SKM-1 (cell line): ENCODE data around the gene EXOC4.

Experiments
- DNase-seq: peaks from one replicate; lab custom pipeline; 2025; ENCODE audit not compliant: unreplicated experiment; lab: John Stamatoyannopoulos, UW

Gene EXOC4

DNA sequence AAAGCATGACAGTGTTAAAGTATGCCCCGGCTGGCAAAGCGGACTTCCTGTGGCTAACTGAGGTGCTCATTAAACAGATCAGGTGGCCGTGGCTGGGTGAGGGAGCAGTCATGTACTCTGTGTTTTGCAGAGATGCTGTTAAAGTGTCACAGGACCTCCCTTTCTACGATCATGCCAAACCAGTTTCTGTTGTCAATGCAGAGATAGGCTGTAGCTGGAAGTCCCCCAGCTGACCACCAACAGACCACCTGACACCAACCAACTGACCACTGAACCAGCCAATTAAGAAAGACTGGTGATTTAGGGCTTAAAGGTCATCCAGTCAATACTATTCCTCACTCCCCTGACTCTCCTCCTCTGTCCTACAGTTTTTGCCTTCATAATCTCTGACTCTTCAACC lies 443.2 kb downstream of the EXOC4 start:
- DNase-seq, result no peak

DNA sequence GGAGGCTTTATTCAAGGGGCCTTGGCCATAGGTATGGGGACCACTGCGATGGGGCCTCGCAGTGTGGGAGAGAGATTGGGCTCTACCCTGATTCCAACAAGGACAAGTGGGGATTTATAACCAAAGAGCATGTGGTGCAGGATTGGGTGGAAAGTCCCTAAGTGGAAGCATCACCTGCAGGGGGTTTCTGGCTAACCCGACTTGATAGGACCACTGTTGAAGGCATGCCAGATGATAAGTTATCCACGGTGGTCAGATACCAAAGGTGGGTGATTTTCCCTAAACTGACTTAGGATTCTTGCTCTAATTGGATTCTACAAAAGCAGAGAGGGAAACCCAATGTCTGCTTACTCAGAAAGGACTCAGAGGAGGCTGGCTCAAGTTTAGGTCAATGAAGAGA lies 444.7 kb downstream of the EXOC4 start:
- DNase-seq, result no peak

DNA sequence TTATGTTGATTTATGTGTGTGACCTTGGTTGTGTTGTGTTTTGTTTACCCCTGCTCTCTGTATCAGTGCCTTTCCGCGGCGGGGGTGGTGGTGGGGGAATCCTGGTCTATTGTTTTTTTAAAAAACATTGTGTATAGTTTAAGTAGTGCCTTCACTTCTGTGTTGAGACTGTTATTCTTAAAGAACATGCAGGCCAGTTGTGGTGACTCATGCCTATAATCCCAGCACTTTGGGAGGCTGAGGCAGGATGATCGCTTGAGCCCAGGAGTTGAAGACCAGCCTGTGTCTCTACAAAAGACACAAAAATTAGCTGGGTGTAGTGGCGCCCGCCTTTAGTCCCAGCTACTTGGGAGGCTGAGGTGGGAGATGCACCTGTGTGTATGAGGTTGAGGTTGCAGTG lies 445.2 kb downstream of the EXOC4 start:
- no peak for DNase-seq

DNA sequence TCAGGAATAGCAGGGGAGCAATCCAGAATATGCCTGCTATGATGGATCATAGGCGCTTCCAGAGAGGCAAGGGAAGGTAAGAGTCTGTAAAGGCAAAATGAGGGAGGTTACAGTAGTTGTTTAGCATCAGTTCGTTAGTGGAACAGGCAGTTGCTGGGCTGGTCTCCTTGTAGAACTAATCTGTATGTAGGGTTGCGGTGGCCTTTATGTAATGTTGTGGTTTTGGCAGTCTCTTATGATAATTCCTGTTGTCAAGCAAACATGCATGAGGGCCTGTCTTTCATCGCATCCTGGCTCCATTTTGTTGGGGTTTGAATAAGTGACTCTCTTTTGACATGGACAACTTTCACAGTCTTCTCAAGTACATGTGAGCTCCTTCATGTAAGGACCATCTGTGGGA lies 446.5 kb downstream of the EXOC4 start:
- no peak for DNase-seq

DNA sequence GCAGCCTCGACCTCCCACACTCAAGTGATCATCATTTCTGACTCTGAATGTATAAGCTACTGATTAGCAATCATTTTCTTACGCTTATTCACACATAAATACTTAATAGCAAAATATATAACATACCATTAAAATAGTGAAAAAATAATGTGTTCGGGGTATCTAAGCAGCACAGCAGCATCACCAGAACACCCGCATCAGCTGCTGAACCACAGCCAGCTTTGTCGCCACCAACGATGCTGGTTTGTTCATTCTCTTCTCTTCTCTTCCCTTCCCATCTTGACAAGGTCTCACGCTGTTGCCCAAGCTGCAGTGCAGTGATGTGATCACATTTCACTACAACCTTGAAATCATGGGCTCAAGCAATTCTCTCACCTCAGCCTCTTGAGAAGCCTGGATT lies 449.2 kb downstream of the EXOC4 start:
- DNase-seq, result no peak

DNA sequence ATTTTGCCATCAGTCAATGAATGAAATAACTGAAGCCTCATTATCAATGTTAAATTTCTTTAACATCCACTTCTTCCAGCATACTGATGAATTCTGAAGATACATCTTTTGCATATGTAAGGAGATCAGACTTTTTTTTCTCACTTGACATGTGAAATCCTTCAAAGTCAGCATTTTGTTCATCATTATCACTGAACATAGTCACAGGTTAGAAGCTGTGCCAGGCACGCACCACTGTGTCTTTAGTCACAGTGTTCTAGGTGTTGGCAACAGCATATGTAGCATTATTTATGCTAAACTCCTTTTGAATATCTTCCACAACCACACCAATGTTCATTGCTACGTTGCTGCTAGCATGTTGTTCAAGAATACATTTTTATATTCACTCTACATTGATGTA lies 450.1 kb downstream of the EXOC4 start:
- DNase-seq, result no peak

DNA sequence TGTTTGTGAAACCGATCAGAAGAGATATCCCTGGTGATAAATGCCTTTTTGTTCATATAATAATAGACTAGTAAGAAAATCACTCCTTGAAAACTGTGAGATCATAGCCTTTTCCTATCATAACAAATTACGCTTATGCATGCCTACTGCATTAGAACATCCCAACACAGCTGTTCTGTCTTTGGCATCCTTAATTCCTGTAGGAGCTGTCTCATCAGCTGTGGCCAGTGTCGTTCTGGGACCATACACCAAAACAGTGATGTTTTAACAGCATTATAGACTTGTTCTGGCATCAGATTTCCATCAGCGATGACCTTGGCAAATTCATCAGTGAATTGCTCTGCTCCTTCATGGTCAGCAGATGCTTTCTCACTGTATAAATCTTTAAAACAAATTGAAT lies 450.7 kb downstream of the EXOC4 start:
- DNase-seq, result no peak

DNA sequence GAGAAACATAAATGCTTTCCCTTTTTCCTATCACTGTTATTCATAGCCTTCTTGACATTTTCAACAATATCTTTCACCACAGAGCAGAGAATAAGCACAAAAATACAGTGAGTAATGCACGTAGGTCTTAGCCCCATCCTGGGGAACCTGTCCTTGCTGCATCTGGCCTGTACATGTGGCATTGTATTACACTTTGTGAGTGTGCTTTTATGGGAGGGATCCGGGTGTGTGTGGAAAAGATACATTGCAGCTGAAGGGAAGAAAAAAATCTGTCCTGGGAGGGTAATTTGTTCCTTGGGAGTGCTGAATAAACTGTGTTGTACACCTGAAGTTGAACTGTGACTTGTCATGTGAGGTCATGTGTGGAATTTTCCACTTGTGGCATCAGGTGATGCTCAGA lies 451.6 kb downstream of the EXOC4 start:
- DNase-seq, result no peak

DNA sequence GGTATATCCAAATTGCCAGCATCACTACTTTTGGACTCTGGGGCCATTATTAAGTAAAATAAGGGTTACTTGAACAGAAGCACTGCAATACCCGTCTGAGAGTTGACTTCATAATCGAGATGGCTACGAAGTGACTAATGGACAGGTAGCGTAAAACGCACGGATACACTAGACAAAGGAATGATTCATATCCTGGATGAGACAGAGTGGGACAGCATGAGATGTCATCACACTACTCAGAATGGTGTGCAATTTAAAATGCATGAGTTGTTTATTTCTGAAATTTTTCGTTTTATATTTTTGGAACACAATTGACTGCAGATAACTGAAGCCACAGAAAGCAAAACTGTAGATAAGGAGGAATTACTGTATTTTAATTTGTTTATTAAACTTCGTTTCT lies 452.7 kb downstream of the EXOC4 start:
- no peak for DNase-seq

DNA sequence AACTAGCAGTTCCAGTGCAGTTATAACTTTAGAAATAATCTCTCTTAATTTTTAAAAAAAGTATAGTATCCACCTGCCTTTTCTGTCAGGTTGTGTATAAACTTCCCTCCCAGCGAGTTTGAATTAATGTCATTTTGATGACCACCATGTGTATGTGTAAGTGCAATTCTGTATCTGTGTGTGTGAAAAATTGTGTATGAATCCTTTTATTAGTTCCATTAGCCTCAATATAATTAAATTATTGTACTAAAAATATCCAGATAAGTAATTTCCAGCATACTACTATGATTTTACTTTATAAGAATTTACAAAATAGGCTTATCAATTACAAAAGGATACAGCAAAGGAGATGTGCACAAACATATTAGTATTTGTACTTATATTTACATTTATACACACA lies 453.1 kb downstream of the EXOC4 start:
- DNase-seq, result no peak

DNA sequence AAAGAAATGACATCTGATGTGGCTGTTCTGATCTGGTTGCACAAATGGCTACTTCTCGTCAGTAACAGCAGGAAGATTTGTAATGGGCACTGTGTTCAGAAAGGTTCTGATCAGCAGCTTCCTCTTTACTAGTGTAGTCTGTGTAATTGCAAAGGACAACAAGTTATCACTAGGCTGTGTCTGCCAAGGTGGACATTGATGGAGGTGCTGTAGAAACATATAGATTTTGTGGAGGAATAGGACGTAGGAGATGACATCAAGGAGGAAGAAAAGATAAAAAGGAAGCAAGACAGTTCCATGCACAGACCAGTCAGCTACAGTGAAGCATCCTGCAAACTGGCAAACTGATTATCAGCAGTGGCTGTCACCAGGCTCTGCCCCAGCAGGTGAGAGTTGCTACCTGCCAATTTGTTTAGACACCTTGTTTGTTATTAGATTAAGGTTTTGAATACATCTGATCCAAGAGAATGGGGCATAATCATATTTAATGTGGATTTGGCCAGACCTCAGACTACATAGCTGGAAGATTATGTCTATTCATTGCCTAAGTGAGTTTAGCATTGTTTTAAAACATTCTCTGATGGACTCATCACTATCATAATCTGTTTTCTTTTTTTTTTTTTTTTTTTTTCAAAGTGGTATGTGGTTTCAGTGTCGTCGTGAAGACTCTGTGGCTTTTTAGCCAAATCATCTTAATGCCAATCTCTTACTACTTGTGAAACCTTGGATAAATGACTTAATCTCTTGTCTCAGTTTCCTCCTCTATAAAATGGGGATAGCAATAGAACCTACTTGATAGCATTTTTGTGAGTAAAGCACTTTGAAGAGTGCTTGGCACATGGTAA lies 456.4 kb downstream of the EXOC4 start:
- DNase-seq, result no peak

DNA sequence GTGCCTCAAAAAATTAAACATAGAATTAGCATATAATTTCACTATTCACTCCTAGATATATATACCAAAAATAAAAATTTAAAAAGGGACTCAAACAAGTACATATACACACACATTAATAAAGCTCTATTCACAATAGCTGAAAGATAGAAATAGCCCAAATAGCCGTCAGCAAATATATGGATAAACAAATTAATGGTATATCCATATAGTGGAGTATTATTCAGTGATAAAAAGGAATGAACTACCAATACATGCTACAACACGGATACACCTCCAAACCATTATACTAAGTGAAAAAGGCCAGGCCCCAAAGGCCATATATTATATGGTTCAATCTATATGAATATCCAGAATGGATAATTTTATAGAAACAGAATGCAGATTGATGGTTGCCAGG lies 459.7 kb downstream of the EXOC4 start:
- DNase-seq, result no peak

DNA sequence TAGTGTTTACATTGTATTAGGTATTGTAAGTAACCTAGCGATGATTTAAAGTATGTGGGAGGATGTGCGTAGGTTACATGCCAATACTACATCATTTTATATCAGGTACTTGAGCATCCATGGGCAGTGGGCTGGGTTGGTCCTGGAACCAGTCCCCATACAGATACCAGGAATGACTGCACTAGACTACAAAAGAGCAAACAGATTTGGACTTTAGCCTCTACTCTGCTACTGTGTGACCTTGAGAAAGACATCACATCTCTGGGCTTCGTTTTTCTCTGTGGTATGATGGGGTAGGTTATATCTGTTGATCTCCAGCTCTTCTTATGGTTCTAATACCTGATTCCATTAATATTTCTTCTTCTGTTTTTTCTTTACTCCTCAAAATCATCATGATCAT lies 461.8 kb downstream of the EXOC4 start:
- DNase-seq, result no peak

DNA sequence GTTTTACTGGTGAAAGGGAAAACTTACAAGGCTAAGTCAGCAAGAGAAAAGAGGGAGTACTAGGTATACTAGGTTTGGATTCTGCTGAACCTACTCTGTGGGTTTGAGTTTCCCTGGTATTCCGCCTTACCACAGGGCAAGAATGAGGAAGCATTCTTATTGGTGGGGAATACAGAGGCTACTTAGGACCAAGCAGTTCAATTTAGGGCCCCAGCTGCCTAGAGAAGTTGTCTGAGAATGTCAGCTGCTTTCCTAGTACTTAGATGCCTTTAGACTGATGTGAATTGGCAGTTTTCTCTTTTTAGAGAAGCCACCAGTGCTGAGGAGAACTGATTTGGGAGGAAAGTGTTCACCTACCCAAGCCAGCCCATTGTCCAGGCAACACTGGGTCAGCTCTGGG lies 465.3 kb downstream of the EXOC4 start:
- no peak for DNase-seq

DNA sequence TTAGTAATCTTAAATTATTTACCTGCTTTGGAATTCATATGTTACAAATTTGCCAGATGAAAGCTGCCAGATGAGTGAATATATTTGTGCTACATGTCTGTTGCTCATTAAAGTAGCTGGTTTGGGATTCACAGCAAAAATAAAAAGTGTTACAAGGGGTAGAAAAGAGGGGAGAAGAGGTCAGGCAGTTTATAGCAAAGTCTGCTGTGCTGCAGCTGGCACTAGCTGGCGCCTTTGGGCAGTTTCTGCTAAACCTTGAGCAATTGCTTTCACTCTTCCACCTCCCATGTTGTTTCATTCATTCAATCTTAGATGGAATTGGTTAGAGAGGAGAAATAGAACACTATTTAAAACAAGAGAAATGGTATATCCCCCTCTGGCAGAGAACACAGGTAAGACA lies 470.2 kb downstream of the EXOC4 start:
- DNase-seq, result no peak

DNA sequence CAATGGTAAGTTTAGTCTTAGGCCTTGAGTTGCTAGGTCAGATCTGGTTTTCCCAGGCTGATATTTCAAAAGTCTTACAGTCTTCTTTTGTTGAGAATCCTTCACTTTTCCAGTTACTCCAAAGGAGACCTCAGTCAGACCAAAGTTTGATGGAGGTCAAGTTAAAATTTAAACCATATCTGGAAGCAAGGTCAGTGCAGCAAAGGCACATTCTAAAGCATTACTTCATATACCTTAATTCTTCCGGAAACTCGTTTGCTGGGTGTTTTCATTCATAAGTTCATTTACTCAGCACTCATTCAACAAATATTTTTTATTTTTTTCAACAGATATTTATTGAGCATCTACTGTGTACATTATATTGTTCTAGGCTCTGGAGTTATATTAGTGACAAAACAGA lies 471.3 kb downstream of the EXOC4 start:
- no peak for DNase-seq

DNA sequence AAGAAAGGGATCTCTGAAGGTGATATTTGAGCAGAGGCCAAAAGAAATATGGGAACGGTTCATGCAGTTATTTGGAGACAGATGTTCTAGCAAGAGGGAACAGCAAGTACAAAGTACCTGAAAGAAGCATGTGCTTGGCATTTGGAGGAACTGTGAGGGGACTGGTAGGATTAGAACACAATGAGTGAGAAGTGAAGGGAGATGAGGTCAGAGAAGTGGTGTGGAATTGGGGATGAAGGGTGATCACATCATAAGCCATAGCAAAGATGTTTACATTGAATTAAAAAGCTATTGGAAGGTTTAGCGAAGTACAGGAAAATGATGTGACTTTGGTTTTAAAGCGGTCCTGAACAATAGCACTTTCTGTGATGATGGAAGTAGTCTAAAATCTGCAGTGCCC lies 471.8 kb downstream of the EXOC4 start:
- DNase-seq, result no peak

DNA sequence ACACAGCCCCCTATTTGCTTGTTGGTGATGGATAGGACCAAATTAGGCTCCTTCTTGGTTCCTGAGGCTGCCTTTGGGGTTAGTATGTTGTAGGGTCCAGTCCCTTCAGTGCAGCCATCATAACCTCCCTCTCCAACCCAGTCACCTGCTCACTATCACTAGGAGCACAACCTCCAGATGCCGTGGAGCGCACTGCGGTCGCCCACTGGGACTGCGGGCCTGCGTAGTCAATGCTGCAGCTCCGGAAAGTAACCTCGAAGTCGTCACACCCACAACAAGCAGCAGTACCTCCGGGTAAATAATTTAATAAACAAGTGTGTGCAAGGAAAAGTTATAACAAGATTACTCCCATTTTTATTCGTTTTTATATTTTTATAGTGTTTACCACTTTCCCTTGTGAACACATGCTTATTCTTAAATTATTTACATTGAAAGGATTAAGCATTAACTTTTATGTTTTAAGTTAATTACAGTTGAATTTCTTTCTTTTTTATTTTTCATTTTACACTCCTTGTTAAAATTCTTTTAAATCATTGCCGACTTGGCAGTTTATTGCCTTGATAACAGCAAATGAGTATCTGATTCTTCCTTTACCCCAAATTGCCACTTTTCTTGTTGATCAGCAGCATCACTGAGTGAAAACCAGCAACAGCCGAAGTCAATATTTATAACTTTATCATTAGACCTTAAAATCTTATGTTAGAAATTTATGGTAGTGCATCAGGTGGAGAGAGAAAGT lies 474.8 kb downstream of the EXOC4 start:
- no peak for DNase-seq

DNA sequence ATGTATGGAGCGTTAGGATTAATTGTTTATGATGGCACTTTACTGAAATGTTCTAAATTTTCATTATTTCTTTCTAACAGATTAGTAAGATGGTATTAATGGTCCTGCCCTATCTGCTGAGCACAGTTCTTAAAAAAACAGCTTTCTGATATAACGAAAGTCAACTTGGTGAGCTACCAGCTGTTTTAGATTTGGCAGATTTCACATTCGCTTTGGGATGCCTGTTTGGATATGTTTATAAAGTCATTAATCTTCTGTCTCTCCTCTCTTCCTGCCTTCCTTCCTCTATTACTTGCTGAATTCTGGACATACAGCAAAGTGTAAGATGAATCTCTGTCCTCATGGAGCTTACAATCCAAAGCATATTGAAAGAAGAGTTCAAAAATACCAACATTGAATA lies 477.5 kb downstream of the EXOC4 start:
- no peak for DNase-seq

DNA sequence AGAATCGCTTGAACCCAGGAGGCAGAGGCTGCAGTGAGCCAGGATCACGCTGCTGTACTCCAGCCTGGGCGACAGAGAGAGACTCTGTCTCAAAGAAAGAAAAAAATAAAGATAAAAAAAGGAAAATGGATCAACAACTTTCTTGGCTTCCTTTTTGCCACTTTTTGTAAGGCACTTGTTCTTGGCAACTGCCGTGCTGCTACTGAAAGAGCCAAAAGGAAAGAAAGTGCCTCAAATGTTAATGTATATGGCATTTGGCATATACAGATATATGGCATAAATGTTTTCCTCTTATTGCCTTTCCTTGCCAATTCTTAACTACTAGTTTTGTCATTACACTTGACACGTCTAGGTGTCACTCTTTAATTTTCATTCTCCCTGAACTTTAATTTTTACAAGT lies 480.5 kb downstream of the EXOC4 start:
- DNase-seq, result no peak

DNA sequence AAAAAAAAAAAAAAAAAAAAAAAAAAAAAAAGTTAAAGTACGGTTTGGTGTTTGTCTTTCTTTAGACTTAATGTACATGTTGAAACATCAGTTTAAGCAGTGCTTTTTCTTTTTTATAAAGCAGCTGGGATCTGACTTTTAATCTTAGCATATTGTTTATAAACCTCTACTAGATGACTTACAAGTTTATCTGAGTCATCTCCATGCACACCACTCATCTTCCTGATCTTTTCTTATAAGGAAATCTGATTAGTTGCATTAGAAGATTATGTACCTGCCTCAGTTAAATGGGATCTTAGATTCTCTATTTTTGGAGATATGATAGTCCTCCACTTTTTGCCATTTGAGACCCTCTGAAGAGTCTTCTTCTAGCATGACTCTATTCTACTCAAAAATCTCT lies 482.3 kb downstream of the EXOC4 start:
- no peak for DNase-seq

DNA sequence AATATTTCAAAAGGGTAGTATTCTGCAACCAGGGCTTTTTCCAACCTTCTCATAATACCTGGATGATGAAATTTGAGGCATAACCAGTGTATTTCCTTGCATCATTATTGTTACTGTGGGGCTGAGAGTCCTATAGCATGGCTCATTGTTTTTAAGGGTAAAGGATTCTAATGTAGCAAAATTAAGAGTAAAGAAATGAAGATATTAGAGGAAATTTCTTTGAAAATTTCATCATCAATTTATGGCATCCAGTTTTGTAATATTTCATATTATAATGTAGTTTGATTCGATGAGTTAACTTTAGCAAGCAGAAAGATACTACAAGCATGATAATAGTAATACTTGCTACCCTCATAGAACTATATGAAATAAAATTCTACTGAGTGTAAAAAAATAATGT lies 486.9 kb downstream of the EXOC4 start:
- no peak for DNase-seq

DNA sequence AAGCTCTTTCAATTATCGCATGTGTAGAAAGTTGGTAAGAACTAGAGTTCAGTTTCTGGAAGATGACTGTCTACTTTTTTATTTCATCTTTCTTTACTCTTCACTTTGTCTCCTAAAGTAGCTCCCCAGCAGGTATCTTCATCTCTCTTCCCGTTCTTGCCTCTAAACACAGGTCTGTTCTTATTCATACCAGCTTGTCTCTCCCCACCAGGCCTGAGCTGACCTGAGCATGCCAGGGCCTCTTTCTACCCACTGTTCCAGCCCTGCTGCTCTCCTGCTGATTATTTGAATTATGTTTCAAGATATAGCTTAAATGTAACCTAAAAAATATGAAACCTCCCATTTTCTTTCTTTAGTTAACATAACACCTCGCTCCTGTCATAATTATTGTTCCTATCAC lies 488.2 kb downstream of the EXOC4 start:
- DNase-seq, result no peak
